Fibroblast of lung (primary cell): ENCODE data around the gene CAMK1D.

Source experiments
- CTCF ChIP-seq, 2 donors: IDR thresholded peaks in 1 of 2; conservative IDR thresholded peaks in 1 of 2; 1 replicate in 1 of 2; 2 replicates in 1 of 2; pipeline ENCODE4 v1.5.1; 2011 to 2012; ENCODE audit warnings: low read length in 2 of 2, control low read depth in 1 of 2, inconsistent platforms in 1 of 2, low read depth in 1 of 2, mild to moderate bottlenecking in 1 of 2
- EZH2 ChIP-seq: IDR thresholded peaks from 2 replicates; pipeline ENCODE4 v1.5.1; 2012; ENCODE audit warnings: low read length, control low read depth, mild to moderate bottlenecking; ENCODE audit errors: missing control alignments

DNA sequence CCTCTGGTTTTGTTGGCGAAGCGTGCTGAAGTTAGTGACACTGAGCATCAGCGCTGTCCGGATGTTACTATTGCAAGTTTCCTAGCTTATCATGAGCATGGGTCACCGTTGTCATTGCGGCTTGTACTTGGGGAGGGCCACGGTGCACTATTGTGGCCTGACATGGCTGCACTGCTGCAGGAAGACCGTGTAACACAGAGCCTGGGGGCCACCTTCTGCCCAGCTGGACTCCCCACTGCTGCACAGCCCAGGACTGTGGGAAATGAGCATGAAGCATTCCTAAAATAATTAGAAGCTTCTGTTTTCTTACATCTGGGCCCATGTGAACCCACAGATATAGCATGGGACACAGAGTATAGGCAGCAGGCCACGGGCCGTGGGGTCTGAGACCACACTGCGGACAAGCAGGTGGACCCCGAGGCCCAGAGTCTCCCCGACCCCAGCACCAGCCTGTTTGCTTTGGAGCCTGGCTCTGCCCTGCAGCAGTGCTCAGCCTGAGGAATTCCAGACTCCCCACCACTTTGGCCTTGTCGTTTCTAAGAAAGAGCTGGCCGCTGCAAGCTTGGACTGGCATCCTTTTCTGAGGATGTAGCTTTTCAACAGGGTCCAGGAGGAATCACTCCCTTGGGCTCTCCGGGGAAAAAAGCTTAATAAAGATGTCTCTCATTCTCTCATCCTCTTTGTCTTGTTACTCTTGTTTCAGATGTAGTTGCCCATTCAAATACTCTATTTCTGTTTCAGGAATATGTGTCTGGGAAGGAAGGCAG is 473.0 kb downstream of the CAMK1D start:
- no peak for TF ChIP-seq CTCF (conservative IDR thresholded peaks at IDR 0.05 in 1 of 2, IDR thresholded peaks at IDR 0.05 in 1 of 2; ENCODE audit: low read depth in 1 of 2, low read length in 2 of 2)
- no peak for TF ChIP-seq EZH2
